ENCODE measurements around the gene LEP. TPM values are rescaled to one million over a fixed set of nuclear protein-coding genes. Genes with fewer than 3 reads are reported as not detected.

The LEP gene
- total and polyA plus RNA-seq, 9 of the 15 experiments (the other 6 are each of a cell fraction or from before 2014, with no cell fraction given), result not detected

- TF ChIP-seq ZC3H4 (CRISPR knock-in tag; IDR thresholded peaks at IDR 0.05; ENCODE audit: borderline replicate concordance) (no peak), C11orf30 (IDR thresholded peaks at IDR 0.05; ENCODE audit: low read depth) (no peak), CTCFL (IDR thresholded peaks at IDR 0.05; ENCODE audit: borderline replicate concordance, insufficient read depth, low read depth, low read length, poor library complexity, severe bottlenecking) (peak; percentile 70), KLF13 (tag; IDR thresholded peaks at IDR 0.05; ENCODE audit: borderline replicate concordance, low read depth) (no peak), E2F5 (CRISPR knock-in tag; IDR thresholded peaks at IDR 0.05) (no peak), FOXP1 (CRISPR knock-in tag; IDR thresholded peaks at IDR 0.05) (no peak)
These were observed 23.0 kb upstream of the LEP start (continued) for GRCh38 chr7:128217967-128218652.

GRCh38 chr7:128219636-128220035, 21.4 kb upstream of the LEP start:
- no peak for DNase-seq (ENCODE audit: extremely low read depth in 1 of 4, low spot score in 3 of 4)
- no peaks in the 10 kb centered on the region for H3K79me2 ChIP-seq (ENCODE audit: control insufficient read depth, insufficient read depth, low read length)
- ATAC-seq, result no peak
- no peaks in the 10 kb centered on the region for H3K9me3 ChIP-seq (replicated peaks; ENCODE audit: control insufficient read depth, insufficient read depth, low read depth, low read length)
- WGBS (ENCODE audit: insufficient coverage, low coverage, missing lambda C conversion rate), result 3% methylated on average over 2 of the region's 2 CpGs
- H3K27ac ChIP-seq (ENCODE audit: extremely low read depth, low read depth, low read length), result no peak overlapping the region
- H2AFZ ChIP-seq (ENCODE audit: low read depth, low read length), result no peak overlapping the region
- H3K4me3 ChIP-seq, result no peak overlapping the region
- H3K4me1 ChIP-seq (replicated peaks in 1 of 2; ENCODE audit: control insufficient read depth in 2 of 2, insufficient read depth in 2 of 2, low read length in 2 of 2), result peaks cover 0 to 4% of the 10 kb centered on the region in 2 experiments; a peak in 1 of 5 replicates
- no peak for FAIRE-seq
- no peak overlapping the region for H3K9ac ChIP-seq (ENCODE audit: insufficient read depth in 1 of 2, low read depth in 2 of 2, low read length in 2 of 2)
- H3K27me3 ChIP-seq (ENCODE audit: control insufficient read depth in 2 of 2, insufficient read depth in 2 of 2, low read length in 2 of 2), result peaks cover 18 to 53% of the 10 kb centered on the region in 2 experiments
- no peaks in the 10 kb centered on the region for H3K9me1 ChIP-seq (ENCODE audit: control insufficient read depth, insufficient read depth, low read length)
- H3K36me3 ChIP-seq (ENCODE audit: control insufficient read depth, insufficient read depth, low read length), result no peaks in the 10 kb centered on the region
- no peaks in the 10 kb centered on the region for H4K20me1 ChIP-seq (replicated peaks; ENCODE audit: control insufficient read depth, insufficient read depth, low read length)
- in situ Hi-C loops (cut with MboI) (no loop called here), intact Hi-C loops (cut with micrococcal nuclease) (loop anchor here (5.0 kb wide), 1 partner anchor 103 kb away; no protein-coding TSS in a partner anchor)
- no TSS peak for BruUV-seq (replicated peaks)
- ChIA-PET CTCF (ENCODE audit: low intra/inter-chr PET ratio) (no interaction called here), POLR2A (interaction anchor here (2.1 kb wide), 1 partner anchor 14 kb away, joined by 6 read pairs; no protein-coding TSS in a partner anchor)
- H3K4me2 ChIP-seq (ENCODE audit: insufficient read depth, low read length), result no peak overlapping the region
- TF ChIP-seq VEZF1 (CRISPR knock-in tag; IDR thresholded peaks at IDR 0.05) (no peak), ETV5 (CRISPR knock-in tag; IDR thresholded peaks at IDR 0.05; ENCODE audit: low read depth) (no peak), AFF4 (CRISPR knock-in tag; IDR thresholded peaks at IDR 0.05) (no peak), JUND (IDR thresholded peaks at IDR 0.05; ENCODE audit: borderline replicate concordance, low read depth, low read length) (no peak), JUND (tag; IDR thresholded peaks at IDR 0.05; ENCODE audit: borderline replicate concordance, low read depth, low read length) (no peak)
